Measurements from ENCODE around the gene PGAM5. TPM values are rescaled to one million over a fixed set of nuclear protein-coding genes. Genes with fewer than 3 reads are reported as not detected.

PGAM5 gene
- total RNA-seq, result 10 to 100 TPM; 36.9 to 38.8 TPM

GRCh38 chr12:132710405-132711079 lies at the start of gene PGAM5:
Gene PGAM5, plus strand, starts transcription at chr12:132710842. Its CDS starts 35 bp downstream, at chr12:132710877.

GRCh38 chr12:132687211-132688164 lies 23.2 kb upstream of the PGAM5 start, which contains the start of the genes POLE and PXMP2:
Gene POLE, minus strand, starts transcription at chr12:132687342. Its CDS starts 27 bp downstream, at chr12:132687315.
Gene PXMP2, plus strand, starts transcription at chr12:132687587. Its CDS starts 84 bp downstream, at chr12:132687671.

GRCh38 chr12:132761032-132761920 lies 50.6 kb downstream of the PGAM5 start, which contains the start of gene ANKLE2:
Gene ANKLE2, minus strand, starts transcription at chr12:132761832. Its CDS starts 34 bp downstream, at chr12:132761798.

Other genes starting within 250 kb of the PGAM5 start
- gene FBRSL1, start 220.7 kb upstream of the PGAM5 start, total RNA-seq, result 10 to 100 TPM; 54.2 to 62.4 TPM
- gene LRCOL1, start 100.3 kb upstream of the PGAM5 start, total RNA-seq, result not detected
- gene P2RX2, start 92.1 kb upstream of the PGAM5 start, total RNA-seq, result not detected
- gene POLE, start 23.5 kb upstream of the PGAM5 start, total RNA-seq, result 100 to 1,000 TPM; 118 to 132 TPM
- gene PXMP2, start 23.3 kb upstream of the PGAM5 start, total RNA-seq, result 10 to 100 TPM; 32.6 to 33.2 TPM
- gene ANKLE2, start 51.0 kb downstream of the PGAM5 start, total RNA-seq, result 10 to 100 TPM; 77.1 to 86.1 TPM
- 10 to 100 TPM; 51.1 to 52.2 TPM for gene GOLGA3, start 118.0 kb downstream of the PGAM5 start, total RNA-seq
- gene CHFR, start 176.8 kb downstream of the PGAM5 start, total RNA-seq, result 10 to 100 TPM; 88.5 to 93.7 TPM
- gene ZNF605, start 245.5 kb downstream of the PGAM5 start, total RNA-seq, result 10 to 100 TPM; 11.3 to 11.7 TPM